CD4-positive, alpha-beta T cell (primary cell): Measurements from ENCODE around the gene IQSEC1. TPM values are rescaled to one million over a fixed set of nuclear protein-coding genes. Genes with fewer than 3 reads are reported as not detected.

Experiments used
- ATAC-seq: fragments of 200-7000 bp; cut with Tn5 transposase; one replicate; pipeline ENCODE4 v1.10.0; 2022; ENCODE audit warnings: mild to moderate bottlenecking; ENCODE audit not compliant: poor library complexity
- CTCF ChIA-PET: fragments of 350-600 bp; sonication (Branson Sonifier 250); formaldehyde crosslinking; loops from one replicate; lab custom pipeline; 2021; ENCODE audit warnings: antibody characterized with exemption, inconsistent platforms; lab: Charles Lee
- POLR2A ChIA-PET: fragments of 350-600 bp; sonication (Branson Sonifier 250); formaldehyde crosslinking; loops from one replicate; lab custom pipeline; 2021; ENCODE audit warnings: antibody characterized with exemption, inconsistent platforms; lab: Charles Lee
- DNase-seq, 14 experiments: peaks; one replicate each; pipeline ENCODE4 v3.0.0-alpha.2; 2013 to 2020; ENCODE audit warnings: mixed read lengths in 2 of 14
- H3K27ac ChIP-seq, 2 donors: one replicate each; pipeline versions ENCODE4 v1.5.1 to v1.7.0; 2013; ENCODE audit warnings: low read length in 2 of 2, low read depth in 1 of 2, mild to moderate bottlenecking in 1 of 2
- H3K27me3 ChIP-seq, 2 experiments: 1 replicate in 1 of 2; 2 replicates in 1 of 2; pipeline versions ENCODE4 v1.6.1 to v1.7.0; 2013; ENCODE audit warnings: low read length in 2 of 2, control low read depth in 1 of 2, mild to moderate bottlenecking in 1 of 2, moderate library complexity in 1 of 2; ENCODE audit not compliant: insufficient read depth in 2 of 2, control insufficient read depth in 1 of 2
- H3K36me3 ChIP-seq: one replicate; pipeline ENCODE4 v1.6.1; 2013; ENCODE audit warnings: low read length, control low read depth; ENCODE audit not compliant: insufficient read depth
- H3K4me1 ChIP-seq: one replicate; pipeline ENCODE4 v1.6.1; 2013; ENCODE audit warnings: low read length, control low read depth; ENCODE audit not compliant: insufficient read depth
- H3K4me3 ChIP-seq: one replicate; pipeline ENCODE4 v1.5.1; 2013; ENCODE audit warnings: mild to moderate bottlenecking, low read length, moderate library complexity
- H3K9me3 ChIP-seq, 2 experiments: 1 replicate in 1 of 2; 2 replicates in 1 of 2; pipeline versions ENCODE4 v1.6.1 to v1.7.0; 2013; ENCODE audit warnings: low read length in 2 of 2, mild to moderate bottlenecking in 2 of 2, control low read depth in 1 of 2, moderate library complexity in 1 of 2; ENCODE audit not compliant: control insufficient read depth in 1 of 2, insufficient read depth in 1 of 2
- H3K27ac Mint-ChIP-seq: one replicate; pipeline ENCODE4 v1.8.0; 2020; ENCODE audit warnings: mixed read lengths
- H3K27me3 Mint-ChIP-seq: one replicate; pipeline ENCODE4 v1.8.0; 2021; ENCODE audit warnings: mixed read lengths
- H3K36me3 Mint-ChIP-seq: one replicate; pipeline ENCODE4 v1.8.0; 2021; ENCODE audit warnings: low read depth, mixed read lengths
- H3K4me1 Mint-ChIP-seq: one replicate; pipeline ENCODE4 v1.8.0; 2021; ENCODE audit warnings: low read depth, mixed read lengths
- H3K4me3 Mint-ChIP-seq: one replicate; pipeline ENCODE4 v1.8.0; 2020; ENCODE audit warnings: mild to moderate bottlenecking, mixed read lengths
- H3K9me3 Mint-ChIP-seq: one replicate; pipeline ENCODE4 v1.8.0; 2020; ENCODE audit warnings: mixed read lengths
- CTCF ChIP-seq: fragments of 200-600 bp; IDR thresholded peaks from one replicate; pipeline ENCODE4 v1.8.0; 2022; ENCODE audit warnings: antibody characterized with exemption, mild to moderate bottlenecking
- intact Hi-C, 2 experiments: fragments of 100-400 bp; cut with DNase I in 1 of 2; cut with micrococcal nuclease in 1 of 2; formaldehyde crosslinking; loops; one replicate each; pipeline versions ENCODE4 v1.15.1 to v1.9.0; 2023 to 2025; cut with DNase I, micrococcal nuclease
- total RNA-seq, 174 experiments: library from RNA in 2 of 174; stranded (reverse) in 2 of 174; gene quantifications; one replicate each; pipeline ENCODE4 v1.2.3 and lab custom pipeline; 2021 to 2026

IQSEC1 gene
- total RNA-seq, 2 experiments from 2014 or later = 102 to 108 TPM

- DNase-seq (peak in 2 of 14 experiments; percentile 40 to 54), ATAC-seq (no peak)
- Histone ChIP-seq H3K27ac (no peak overlapping the region), H3K4me1 (no peaks in the 10 kb centered on the region), H3K9me3 (no peaks in the 10 kb centered on the region), H3K27me3 (no peaks in the 10 kb centered on the region), H3K36me3 (no peaks in the 10 kb centered on the region), H3K4me3 (no peak overlapping the region)
- Mint-ChIP-seq H3K4me3 (no peak overlapping the region), H3K27me3 (no peaks in the 10 kb centered on the region), H3K27ac (no peak overlapping the region), H3K36me3 (no peaks in the 10 kb centered on the region), H3K4me1 (no peaks in the 10 kb centered on the region), H3K9me3 (no peaks in the 10 kb centered on the region)
- ChIA-PET POLR2A (no interaction called here), CTCF (no interaction called here)
- no peak for TF ChIP-seq CTCF
- intact Hi-C loops = no loop called here
Observed at GRCh38 chr3:13025090-13025489, 48.1 kb downstream of the IQSEC1 start.

- intact Hi-C loops = no loop called here
- ChIA-PET CTCF (no interaction called here), POLR2A (no interaction called here)
- no peak for TF ChIP-seq CTCF
- H3K4me1 ChIP-seq = no peaks in the 10 kb centered on the region
- H3K36me3 ChIP-seq = no peaks in the 10 kb centered on the region
- no peaks in the 10 kb centered on the region for H3K9me3 Mint-ChIP-seq
- no peak overlapping the region for H3K4me3 Mint-ChIP-seq
- H3K4me1 Mint-ChIP-seq = no peaks in the 10 kb centered on the region
- no peak overlapping the region for H3K27ac ChIP-seq
- DNase-seq (no peak), ATAC-seq (no peak)
- no peaks in the 10 kb centered on the region for H3K27me3 ChIP-seq
- no peak overlapping the region for H3K27ac Mint-ChIP-seq
- no peaks in the 10 kb centered on the region for H3K27me3 Mint-ChIP-seq
- no peaks in the 10 kb centered on the region for H3K36me3 Mint-ChIP-seq
- H3K9me3 ChIP-seq = no peaks in the 10 kb centered on the region
- H3K4me3 ChIP-seq = no peak overlapping the region
Observed at GRCh38 chr3:13024765-13025065, 48.5 kb downstream of the IQSEC1 start.

GRCh38 chr3:13023971-13024764 lies 49.1 kb downstream of the IQSEC1 start:
- H3K27me3 Mint-ChIP-seq = no peaks in the 10 kb centered on the region
- no peak overlapping the region for H3K27ac Mint-ChIP-seq
- no peaks in the 10 kb centered on the region for H3K36me3 ChIP-seq
- H3K9me3 Mint-ChIP-seq = no peaks in the 10 kb centered on the region
- no peaks in the 10 kb centered on the region for H3K36me3 Mint-ChIP-seq
- no peak overlapping the region for H3K4me3 ChIP-seq
- H3K27me3 ChIP-seq = no peaks in the 10 kb centered on the region
- no peak for TF ChIP-seq CTCF
- no peaks in the 10 kb centered on the region for H3K4me1 ChIP-seq
- H3K9me3 ChIP-seq = no peaks in the 10 kb centered on the region
- ChIA-PET CTCF (no interaction called here), POLR2A (no interaction called here)
- intact Hi-C loops = no loop called here
- H3K4me3 Mint-ChIP-seq = no peak overlapping the region
- no peaks in the 10 kb centered on the region for H3K4me1 Mint-ChIP-seq
- no peak for DNase-seq
- ATAC-seq = no peak
- no peak overlapping the region for H3K27ac ChIP-seq
